Urinary bladder (tissue), 4 donors: ENCODE measurements around the gene CCDC17. TPM values are rescaled to one million over a fixed set of nuclear protein-coding genes. Genes with fewer than 3 reads are reported as not detected.

Experiments
- DNase-seq: peaks from one replicate; pipeline ENCODE4 v3.0.0-alpha.2; 2015; ENCODE audit errors: extremely low spot score
- H3K27ac ChIP-seq: one replicate; pipeline ENCODE4 v1.5.1; 2013; ENCODE audit warnings: low read depth, mild to moderate bottlenecking, moderate library complexity
- H3K36me3 ChIP-seq: one replicate; pipeline ENCODE4 v1.6.1; 2013; ENCODE audit warnings: mild to moderate bottlenecking, moderate library complexity; ENCODE audit not compliant: insufficient read depth
- H3K4me1 ChIP-seq: one replicate; pipeline ENCODE4 v1.6.1; 2013; ENCODE audit warnings: mild to moderate bottlenecking, moderate library complexity; ENCODE audit not compliant: insufficient read depth
- H3K4me3 ChIP-seq: one replicate; pipeline ENCODE4 v1.5.1; 2013; ENCODE audit warnings: low read depth, low read length
- WGBS: extraction: QIAGEN DNeasy Blood & Tissue Kit; methylation state at CpG from one replicate; pipeline ENCODE4 v1.1.7; 2013; 5-methylcytosine and 5-hydroxymethylcytosine counted together
- polyA plus RNA-seq: library from polyadenylated mRNA; stranded (reverse); fragments of 200-250 nt; gene quantifications from one replicate; pipeline ENCODE4 v1.2.3, GENCODE V29; 2013
- total RNA-seq: library from RNA; depleted of rRNA; stranded (reverse); fragments of >200 nt; gene quantifications from one replicate; pipeline ENCODE4 v1.2.3, GENCODE V29; 2014
- donor health status: healthy with polysubstance abuse.
- donor health status: healthy.

Gene CCDC17
- total RNA-seq (0.85 TPM), polyA plus RNA-seq (0.54 TPM)

- Histone ChIP-seq H3K4me1 (no peaks in the 10 kb centered on the region), H3K36me3 (no peaks in the 10 kb centered on the region), H3K27ac (no peak within 1 kb of the TSS), H3K4me3 (peak within 1 kb of the TSS; percentile 12)
- 23% methylated on average over 4 of the region's 4 CpGs for WGBS
- DNase-seq: no peak
These were observed at the start of gene CCDC17 for GRCh38 chr1:45623972-45624371. CCDC17 (minus strand) TSS chr1:45624054; CDS start chr1:45623909, 145 bp downstream.

GRCh38 chr1:45669859-45670655 lies 46.2 kb upstream of the CCDC17 start:
- H3K4me1 ChIP-seq: no peaks in the 10 kb centered on the region
- no peaks in the 10 kb centered on the region for H3K36me3 ChIP-seq
- no peak overlapping the region for H3K4me3 ChIP-seq
- 68% methylated on average over 6 of the region's 6 CpGs for WGBS
- H3K27ac ChIP-seq: no peak overlapping the region
- DNase-seq: no peak

- Histone ChIP-seq H3K4me1 (no peaks in the 10 kb centered on the region), H3K27ac (no peak overlapping the region), H3K4me3 (no peak overlapping the region), H3K36me3 (no peaks in the 10 kb centered on the region)
- DNase-seq: no peak
- WGBS: 20% methylated on average over 1 of the region's 1 CpG
These were observed 45.5 kb upstream of the CCDC17 start for GRCh38 chr1:45669379-45669778.

- Histone ChIP-seq H3K4me3 (no peak overlapping the region), H3K4me1 (no peaks in the 10 kb centered on the region), H3K36me3 (no peaks in the 10 kb centered on the region), H3K27ac (no peak overlapping the region)
- no peak for DNase-seq
- 96% methylated on average over 4 of the region's 4 CpGs for WGBS
These were observed 44.7 kb upstream of the CCDC17 start for GRCh38 chr1:45668526-45668925.

- Histone ChIP-seq H3K27ac (no peak overlapping the region), H3K4me3 (no peak overlapping the region), H3K36me3 (no peaks in the 10 kb centered on the region), H3K4me1 (no peaks in the 10 kb centered on the region)
- no peak for DNase-seq
- 83% methylated on average over 8 of the region's 8 CpGs for WGBS
These were observed 43.7 kb upstream of the CCDC17 start for GRCh38 chr1:45667321-45668111.

GRCh38 chr1:45666836-45667235 lies 43.0 kb upstream of the CCDC17 start:
- no peak overlapping the region for H3K4me3 ChIP-seq
- no peak for DNase-seq
- H3K36me3 ChIP-seq: no peaks in the 10 kb centered on the region
- H3K27ac ChIP-seq: no peak overlapping the region
- H3K4me1 ChIP-seq: no peaks in the 10 kb centered on the region
- WGBS: 92% methylated on average over 2 of the region's 2 CpGs

GRCh38 chr1:45660336-45660735 lies 36.5 kb upstream of the CCDC17 start:
- peaks cover 5% of the 10 kb centered on the region for H3K36me3 ChIP-seq
- DNase-seq: no peak
- no peak overlapping the region for H3K27ac ChIP-seq
- no peak overlapping the region for H3K4me3 ChIP-seq
- H3K4me1 ChIP-seq: no peaks in the 10 kb centered on the region
- WGBS: 46% methylated on average over 2 of the region's 2 CpGs

GRCh38 chr1:45659222-45659621 lies 35.4 kb upstream of the CCDC17 start:
- H3K27ac ChIP-seq: no peak overlapping the region
- H3K36me3 ChIP-seq: peaks cover 7% of the 10 kb centered on the region
- no peak overlapping the region for H3K4me3 ChIP-seq
- no peak for DNase-seq
- 97% methylated on average over 2 of the region's 2 CpGs for WGBS
- no peaks in the 10 kb centered on the region for H3K4me1 ChIP-seq

GRCh38 chr1:45658171-45658570 lies 34.3 kb upstream of the CCDC17 start:
- no peak overlapping the region for H3K27ac ChIP-seq
- no peak for DNase-seq
- H3K4me1 ChIP-seq: no peaks in the 10 kb centered on the region
- 79% methylated on average over 2 of the region's 2 CpGs for WGBS
- H3K4me3 ChIP-seq: no peak overlapping the region
- peaks cover 7% of the 10 kb centered on the region for H3K36me3 ChIP-seq

- Histone ChIP-seq H3K4me1 (no peaks in the 10 kb centered on the region), H3K36me3 (peaks cover 7% of the 10 kb centered on the region)
- 94% methylated on average over 3 of the region's 3 CpGs for WGBS
These were observed 32.8 kb upstream of the CCDC17 start for GRCh38 chr1:45656573-45657226.

GRCh38 chr1:45654540-45655280 lies 30.9 kb upstream of the CCDC17 start:
- WGBS: 95% methylated on average over 12 of the region's 12 CpGs
- no peak for DNase-seq
- H3K4me1 ChIP-seq: no peaks in the 10 kb centered on the region
- H3K36me3 ChIP-seq: peaks cover 9% of the 10 kb centered on the region
- H3K4me3 ChIP-seq: no peak overlapping the region
- no peak overlapping the region for H3K27ac ChIP-seq

More at GRCh38 chr1:45656573-45657226, 32.8 kb upstream of the CCDC17 start:
- DNase-seq: no peak
- no peak overlapping the region for H3K4me3 ChIP-seq
- H3K27ac ChIP-seq: no peak overlapping the region

GRCh38 chr1:45647248-45648021 lies 23.6 kb upstream of the CCDC17 start:
- DNase-seq: no peak
- Histone ChIP-seq H3K27ac (no peak overlapping the region), H3K4me3 (no peak overlapping the region), H3K36me3 (peaks cover 7% of the 10 kb centered on the region), H3K4me1 (no peaks in the 10 kb centered on the region)
- 73% methylated on average over 9 of the region's 9 CpGs for WGBS
